A549 (cell line): Measurements from ENCODE around the gene ACTR6.

Source experiments
- CTCF ChIP-seq: fragments of >200 bp; sonication (Bioruptor Twin); formaldehyde crosslinking; IDR thresholded peaks from 3 replicates; pipeline ENCODE4 v1.5.1; 2016
- MAX ChIP-seq: IDR thresholded peaks from 2 replicates; pipeline ENCODE4 v1.6.1; 2012
- REST ChIP-seq: fragments of 200-600 bp; sonication (generic); IDR thresholded peaks from 2 replicates; pipeline ENCODE4 v1.6.1; 2016; ENCODE audit warnings: antibody characterized with exemption, mild to moderate bottlenecking, moderate library complexity
- USF2 ChIP-seq: fragments of 450-650 bp; IDR thresholded peaks from 2 replicates; pipeline ENCODE4 v1.6.1; 2014; ENCODE audit warnings: antibody characterized with exemption

- TF ChIP-seq CTCF: no peak
- TF ChIP-seq REST: no peak
- no peak for TF ChIP-seq USF2
- no peak for TF ChIP-seq MAX
These were observed 30.2 kb upstream of the ACTR6 start for GRCh38 chr12:100170313-100170858.
